Stimulated activated CD8-positive, alpha-beta memory T cell treated with anti-CD3 and anti-CD28 coated beads, Interleukin-7, amount 100 ng/mL, for 1 hour (primary cell): ENCODE measurements around the gene ZNF394.

Source experiments
- DNase-seq, 2 donors: peaks; one replicate each; pipeline ENCODE4 v3.0.0-alpha.2; 2020; ENCODE audit warnings: low read depth in 2 of 2

ZNF394 gene

GRCh38 chr7:99449326-99449725 is 50.8 kb downstream of the ZNF394 start:
- no peak for DNase-seq

DNA sequence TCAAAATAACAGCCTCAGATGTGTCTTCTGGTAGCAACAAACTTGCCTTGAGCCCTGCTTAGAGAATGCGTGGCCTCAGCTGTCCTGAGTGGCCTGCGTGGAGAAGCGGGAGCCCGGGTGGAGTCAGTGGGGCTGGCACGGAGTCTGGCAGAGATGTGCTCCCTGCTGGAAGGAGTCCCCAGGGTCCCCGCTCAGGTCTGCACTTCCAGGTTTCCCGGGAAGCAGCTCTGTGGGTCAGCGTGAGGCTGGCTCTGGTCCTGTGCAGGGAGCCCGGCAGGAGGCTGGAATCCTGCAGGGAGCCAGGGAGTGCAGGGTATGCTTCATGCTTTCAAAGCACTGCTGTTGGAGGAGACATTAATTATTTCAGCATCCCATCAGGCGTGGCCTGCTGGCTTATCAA is 51.2 kb downstream of the ZNF394 start:
- no peak for DNase-seq

DNA sequence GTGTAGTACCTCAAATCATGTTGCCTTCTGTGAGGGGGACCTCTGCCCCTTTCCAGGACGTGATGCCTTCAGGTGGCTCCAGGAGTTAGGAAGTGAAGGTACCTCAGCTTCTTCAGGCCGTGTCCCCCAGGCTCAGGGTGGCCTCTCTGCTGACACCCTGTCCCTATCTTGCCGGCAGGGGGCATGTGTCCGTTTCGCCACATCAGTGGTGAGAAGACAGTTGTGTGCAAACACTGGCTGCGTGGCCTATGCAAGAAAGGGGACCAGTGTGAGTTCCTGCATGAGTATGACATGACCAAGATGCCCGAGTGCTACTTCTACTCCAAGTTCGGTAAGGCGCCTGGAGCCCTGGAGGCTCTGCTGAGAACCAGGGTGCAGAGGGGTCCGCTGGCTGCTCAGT is 52.1 kb downstream of the ZNF394 start:
- DNase-seq, result no peak

- DNase-seq, result no peak
Observed at GRCh38 chr7:99446096-99446495, 54.0 kb downstream of the ZNF394 start.
